SK-N-SH (cell line): ENCODE measurements around the gene DYRK2.

ENCODE experiments used
- CTCF ChIP-seq: fragments of 200-600 bp; sonication (generic); IDR thresholded peaks from 2 replicates; pipeline ENCODE4 v1.6.1; 2017; ENCODE audit warnings: antibody characterized with exemption, mild to moderate bottlenecking, moderate library complexity
- FOXM1 ChIP-seq: IDR thresholded peaks from 2 replicates; pipeline ENCODE4 v1.4.0; 2012; ENCODE audit warnings: low read depth, mild to moderate bottlenecking
- GABPA ChIP-seq: IDR thresholded peaks from 2 replicates; pipeline ENCODE4 v1.4.0; 2012; ENCODE audit warnings: low read depth, mild to moderate bottlenecking

GRCh38 chr12:67694306-67694900, 45.9 kb downstream of the DYRK2 start:
- TF ChIP-seq CTCF = no peak
- no peak for TF ChIP-seq FOXM1
- TF ChIP-seq GABPA = no peak
